Muscle layer of colon (tissue), 2 donors: ENCODE data around the gene SPTY2D1.
"Not testable (repeated sequence)": the region's sequence is repeated elsewhere in the genome, so short reads cannot be mapped to it uniquely, and the experiment has no call there.

Source experiments
- H3K27ac ChIP-seq: one replicate; pipeline ENCODE4 v1.7.0; 2013; ENCODE audit warnings: low read depth, mild to moderate bottlenecking, low read length, moderate library complexity
- H3K27me3 ChIP-seq, 2 donors: one replicate each; pipeline ENCODE4 v1.7.0; 2013; ENCODE audit warnings: low read length in 2 of 2, mild to moderate bottlenecking in 2 of 2; ENCODE audit not compliant: insufficient read depth in 2 of 2, control insufficient read depth in 1 of 2
- H3K36me3 ChIP-seq: one replicate; pipeline ENCODE4 v1.7.0; 2013; ENCODE audit warnings: mild to moderate bottlenecking, low read length; ENCODE audit not compliant: insufficient read depth
- H3K4me1 ChIP-seq: one replicate; pipeline ENCODE4 v1.7.0; 2013; ENCODE audit warnings: mild to moderate bottlenecking, low read length; ENCODE audit not compliant: insufficient read depth
- H3K4me3 ChIP-seq, 2 donors: one replicate each; pipeline ENCODE4 v1.7.0; 2013; ENCODE audit warnings: low read length in 2 of 2, low read depth in 1 of 2, mild to moderate bottlenecking in 1 of 2, moderate library complexity in 1 of 2
- H3K9ac ChIP-seq: one replicate; pipeline ENCODE4 v1.7.0; 2013; ENCODE audit warnings: low read length
- H3K9me3 ChIP-seq: one replicate; pipeline ENCODE4 v1.7.0; 2013; ENCODE audit warnings: mild to moderate bottlenecking, low read length
- donor health status: abdominal sarcoma.
- donor health status: Adenocarcinoma of cecum.

Gene SPTY2D1, protein sequence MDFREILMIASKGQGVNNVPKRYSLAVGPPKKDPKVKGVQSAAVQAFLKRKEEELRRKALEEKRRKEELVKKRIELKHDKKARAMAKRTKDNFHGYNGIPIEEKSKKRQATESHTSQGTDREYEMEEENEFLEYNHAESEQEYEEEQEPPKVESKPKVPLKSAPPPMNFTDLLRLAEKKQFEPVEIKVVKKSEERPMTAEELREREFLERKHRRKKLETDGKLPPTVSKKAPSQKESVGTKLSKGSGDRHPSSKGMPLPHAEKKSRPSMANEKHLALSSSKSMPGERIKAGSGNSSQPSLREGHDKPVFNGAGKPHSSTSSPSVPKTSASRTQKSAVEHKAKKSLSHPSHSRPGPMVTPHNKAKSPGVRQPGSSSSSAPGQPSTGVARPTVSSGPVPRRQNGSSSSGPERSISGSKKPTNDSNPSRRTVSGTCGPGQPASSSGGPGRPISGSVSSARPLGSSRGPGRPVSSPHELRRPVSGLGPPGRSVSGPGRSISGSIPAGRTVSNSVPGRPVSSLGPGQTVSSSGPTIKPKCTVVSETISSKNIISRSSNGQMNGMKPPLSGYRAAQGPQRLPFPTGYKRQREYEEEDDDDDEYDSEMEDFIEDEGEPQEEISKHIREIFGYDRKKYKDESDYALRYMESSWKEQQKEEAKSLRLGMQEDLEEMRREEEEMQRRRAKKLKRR

GRCh38 chr11:18634140-18635032 is at the start of gene SPTY2D1:
Gene SPTY2D1, minus strand, starts transcription at chr11:18634342. Its CDS starts 85 bp downstream, at chr11:18634257.
- H3K4me3 ChIP-seq, result peak within 1 kb of the TSS; percentile 69 to 97
- no peaks in the 10 kb centered on the region for H3K36me3 ChIP-seq
- H3K27ac ChIP-seq, result peak within 1 kb of the TSS; percentile 83
- H3K9me3 ChIP-seq, result no peaks in the 10 kb centered on the region
- no peaks in the 10 kb centered on the region for H3K27me3 ChIP-seq
- H3K9ac ChIP-seq, result peak within 1 kb of the TSS; percentile 88
- peaks cover 15% of the 10 kb centered on the region for H3K4me1 ChIP-seq

DNA sequence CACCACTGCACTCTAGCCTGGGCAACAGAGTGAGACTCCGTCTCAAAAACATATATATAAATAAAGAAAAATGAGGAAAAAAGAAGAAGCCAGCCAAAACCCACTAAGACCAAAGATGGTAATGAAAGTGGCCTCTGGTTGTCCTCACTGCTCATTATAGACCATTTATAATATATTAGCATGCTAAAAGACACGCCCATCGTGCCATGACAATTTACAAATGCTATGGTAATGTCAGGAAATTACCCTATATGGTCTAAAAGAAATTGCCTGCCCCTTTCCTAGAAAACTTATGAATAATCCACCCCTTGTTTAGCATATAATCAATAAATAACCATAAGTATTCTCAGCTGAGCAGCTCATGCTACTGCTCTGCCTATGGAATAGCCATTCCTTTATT is 48.3 kb upstream of the SPTY2D1 start:
- Histone ChIP-seq H3K36me3 (no peaks in the 10 kb centered on the region), H3K9me3 (no peaks in the 10 kb centered on the region), H3K9ac (no peak overlapping the region), H3K27me3 (no peaks in the 10 kb centered on the region), H3K27ac (no peak overlapping the region), H3K4me3 (no peak overlapping the region), H3K4me1 (no peaks in the 10 kb centered on the region)

- H3K4me3 ChIP-seq, H3K27me3 ChIP-seq, H3K27ac ChIP-seq, H3K9ac ChIP-seq, H3K36me3 ChIP-seq, H3K4me1 ChIP-seq, H3K9me3 ChIP-seq: not testable (repeated sequence)
Observed at GRCh38 chr11:18681949-18682348, 47.8 kb upstream of the SPTY2D1 start.

DNA sequence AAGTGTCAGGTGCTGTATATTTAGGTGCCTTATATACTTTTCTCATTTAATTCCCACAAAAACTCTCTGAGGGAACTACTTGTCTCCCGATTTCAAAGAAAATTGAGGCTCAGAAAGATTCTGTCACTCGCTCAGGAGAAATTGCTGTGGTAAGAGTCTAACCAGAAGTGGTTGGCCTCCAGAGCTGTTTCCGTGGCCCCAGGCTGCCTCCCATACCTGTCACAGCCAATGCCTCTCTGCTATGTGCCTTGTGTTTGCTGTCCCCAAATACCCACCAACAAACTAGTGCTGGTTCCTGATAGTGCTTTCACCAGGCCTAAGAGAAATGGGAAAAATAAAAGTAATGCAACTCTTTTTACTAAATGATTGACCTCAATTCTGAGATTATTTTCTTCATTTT is 43.4 kb upstream of the SPTY2D1 start:
- Histone ChIP-seq H3K36me3 (no peaks in the 10 kb centered on the region), H3K27me3 (no peaks in the 10 kb centered on the region), H3K27ac (no peak overlapping the region), H3K4me1 (no peaks in the 10 kb centered on the region), H3K4me3 (no peak overlapping the region), H3K9ac (no peak overlapping the region), H3K9me3 (no peaks in the 10 kb centered on the region)

- no peaks in the 10 kb centered on the region for H3K36me3 ChIP-seq
Observed at GRCh38 chr11:18676803-18677202, 42.7 kb upstream of the SPTY2D1 start.

DNA sequence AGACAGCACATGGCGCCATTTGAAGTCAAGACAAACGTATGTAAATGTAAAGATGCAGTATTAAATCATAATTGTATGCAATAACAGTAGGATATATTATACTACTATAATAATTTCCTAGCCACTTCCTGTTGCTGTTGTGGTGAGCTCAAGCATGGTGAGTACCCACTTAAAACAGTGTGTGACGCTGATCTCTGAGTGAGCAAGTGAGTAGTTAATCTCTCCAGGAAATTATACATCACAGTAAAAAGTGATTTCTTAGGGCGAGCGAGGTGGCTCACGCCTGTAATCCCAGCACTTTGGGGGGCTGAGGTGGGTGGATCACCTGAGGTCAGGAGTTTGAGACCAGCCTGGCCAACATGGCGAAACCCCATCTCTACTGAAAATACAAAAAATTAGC is 38.1 kb upstream of the SPTY2D1 start:
- H3K9me3 ChIP-seq, H3K9ac ChIP-seq, H3K4me3 ChIP-seq, H3K4me1 ChIP-seq, H3K36me3 ChIP-seq, H3K27me3 ChIP-seq, H3K27ac ChIP-seq: not testable (repeated sequence)

More at GRCh38 chr11:18676803-18677202, 42.7 kb upstream of the SPTY2D1 start:
- H3K9ac ChIP-seq, result no peak overlapping the region
- H3K4me1 ChIP-seq, result no peaks in the 10 kb centered on the region
- H3K4me3 ChIP-seq, result no peak overlapping the region
- H3K27ac ChIP-seq, result no peak overlapping the region
- no peaks in the 10 kb centered on the region for H3K27me3 ChIP-seq
- H3K9me3 ChIP-seq, result no peaks in the 10 kb centered on the region

- Histone ChIP-seq H3K27ac (no peak overlapping the region), H3K36me3 (no peaks in the 10 kb centered on the region), H3K4me1 (no peaks in the 10 kb centered on the region), H3K9ac (no peak overlapping the region), H3K4me3 (no peak overlapping the region), H3K27me3 (no peaks in the 10 kb centered on the region), H3K9me3 (no peaks in the 10 kb centered on the region)
Observed at GRCh38 chr11:18671246-18671645, 37.1 kb upstream of the SPTY2D1 start.

- no peaks in the 10 kb centered on the region for H3K27me3 ChIP-seq
- no peak overlapping the region for H3K27ac ChIP-seq
- H3K4me3 ChIP-seq, result no peak overlapping the region
- no peak overlapping the region for H3K9ac ChIP-seq
- H3K36me3 ChIP-seq, result no peaks in the 10 kb centered on the region
- no peaks in the 10 kb centered on the region for H3K9me3 ChIP-seq
- no peaks in the 10 kb centered on the region for H3K4me1 ChIP-seq
Observed at GRCh38 chr11:18669711-18670110, 35.6 kb upstream of the SPTY2D1 start.

DNA sequence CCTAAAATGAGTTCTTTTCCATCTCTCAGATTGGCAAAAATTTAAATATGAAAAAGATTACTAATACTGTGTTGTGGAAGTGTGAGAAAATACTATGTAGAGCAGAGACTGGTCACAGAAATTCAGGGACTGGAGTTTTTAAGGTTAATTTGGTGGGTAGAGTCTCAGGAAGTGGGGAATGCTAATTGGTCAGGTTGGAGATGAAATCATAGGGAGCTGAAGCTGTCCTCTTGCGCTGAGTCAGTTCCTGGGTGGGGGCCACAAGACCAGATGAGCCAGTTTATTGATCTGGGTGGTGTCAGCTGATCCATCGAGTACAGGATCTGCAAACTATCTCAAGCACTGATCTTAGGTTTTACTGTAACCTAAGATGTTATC is 35.1 kb upstream of the SPTY2D1 start:
- no peak overlapping the region for H3K27ac ChIP-seq
- no peak overlapping the region for H3K4me3 ChIP-seq
- H3K36me3 ChIP-seq, result no peaks in the 10 kb centered on the region
- H3K4me1 ChIP-seq, result no peaks in the 10 kb centered on the region
- no peaks in the 10 kb centered on the region for H3K9me3 ChIP-seq
- H3K27me3 ChIP-seq, result no peaks in the 10 kb centered on the region
- no peak overlapping the region for H3K9ac ChIP-seq

GRCh38 chr11:18668131-18668530 is 34.0 kb upstream of the SPTY2D1 start:
- no peaks in the 10 kb centered on the region for H3K27me3 ChIP-seq
- H3K36me3 ChIP-seq, result no peaks in the 10 kb centered on the region
- H3K27ac ChIP-seq, result no peak overlapping the region
- H3K9ac ChIP-seq, result no peak overlapping the region
- H3K4me1 ChIP-seq, result no peaks in the 10 kb centered on the region
- H3K9me3 ChIP-seq, result no peaks in the 10 kb centered on the region
- no peak overlapping the region for H3K4me3 ChIP-seq

- H3K27me3 ChIP-seq, H3K27ac ChIP-seq, H3K4me3 ChIP-seq, H3K9me3 ChIP-seq, H3K4me1 ChIP-seq, H3K9ac ChIP-seq, H3K36me3 ChIP-seq: not testable (repeated sequence)
Observed at GRCh38 chr11:18665353-18665872, 31.3 kb upstream of the SPTY2D1 start.
